ENCODE results near the gene FAM114A1.

- TF ChIP-seq CTCF (IDR thresholded peaks at IDR 0.05) (no peak), ZFX (IDR thresholded peaks at IDR 0.05; ENCODE audit: borderline replicate concordance) (no peak)
Observed at GRCh38 chr4:38889143-38889542, 21.5 kb downstream of the FAM114A1 start.
